ENCODE data around the gene FMN2.

DNA sequence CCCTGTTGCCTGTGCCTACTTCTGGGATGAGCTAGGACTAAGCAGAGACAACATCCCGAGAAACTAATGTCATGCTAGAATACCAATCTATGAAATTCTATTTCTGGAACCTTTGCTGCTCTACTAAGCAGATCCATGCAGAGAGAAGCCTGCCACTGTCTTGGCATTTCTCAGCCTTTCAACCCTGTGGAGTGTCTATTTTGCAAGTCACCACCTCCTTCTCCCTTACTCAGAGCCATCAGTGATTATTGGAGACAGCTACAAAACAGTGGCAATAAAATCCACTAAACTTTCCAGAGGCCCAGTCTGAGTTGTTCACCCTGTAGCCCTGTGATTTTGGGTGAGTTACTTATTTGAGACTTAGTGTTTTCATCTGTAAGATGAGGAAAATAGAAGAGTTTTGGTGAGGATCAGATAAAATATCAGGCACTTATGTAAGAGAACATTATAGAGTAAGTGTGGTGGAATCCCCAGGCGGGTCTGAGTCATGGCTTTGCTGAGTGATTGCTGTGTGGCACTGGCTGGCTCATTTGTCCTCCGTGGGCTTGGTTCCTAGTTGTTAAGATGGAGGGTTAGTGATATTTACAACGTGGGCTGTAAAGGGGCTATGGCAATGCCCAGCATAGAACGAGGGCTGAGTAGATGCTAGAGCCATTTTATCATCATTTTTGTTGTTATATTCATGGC is 61.1 kb downstream of the FMN2 start:
- TF ChIP-seq, protein P1, sequence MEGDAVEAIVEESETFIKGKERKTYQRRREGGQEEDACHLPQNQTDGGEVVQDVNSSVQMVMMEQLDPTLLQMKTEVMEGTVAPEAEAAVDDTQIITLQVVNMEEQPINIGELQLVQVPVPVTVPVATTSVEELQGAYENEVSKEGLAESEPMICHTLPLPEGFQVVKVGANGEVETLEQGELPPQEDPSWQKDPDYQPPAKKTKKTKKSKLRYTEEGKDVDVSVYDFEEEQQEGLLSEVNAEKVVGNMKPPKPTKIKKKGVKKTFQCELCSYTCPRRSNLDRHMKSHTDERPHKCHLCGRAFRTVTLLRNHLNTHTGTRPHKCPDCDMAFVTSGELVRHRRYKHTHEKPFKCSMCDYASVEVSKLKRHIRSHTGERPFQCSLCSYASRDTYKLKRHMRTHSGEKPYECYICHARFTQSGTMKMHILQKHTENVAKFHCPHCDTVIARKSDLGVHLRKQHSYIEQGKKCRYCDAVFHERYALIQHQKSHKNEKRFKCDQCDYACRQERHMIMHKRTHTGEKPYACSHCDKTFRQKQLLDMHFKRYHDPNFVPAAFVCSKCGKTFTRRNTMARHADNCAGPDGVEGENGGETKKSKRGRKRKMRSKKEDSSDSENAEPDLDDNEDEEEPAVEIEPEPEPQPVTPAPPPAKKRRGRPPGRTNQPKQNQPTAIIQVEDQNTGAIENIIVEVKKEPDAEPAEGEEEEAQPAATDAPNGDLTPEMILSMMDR (IDR thresholded peaks at IDR 0.05; ENCODE audit: low read depth, low read length): no peak
- TF ChIP-seq EZH2phosphoT487 (IDR thresholded peaks at IDR 0.05; ENCODE audit: low read depth): no peak
